NT2/D1 (cell line): Measurements from ENCODE around the gene HIPK3.

Experiments
- SUZ12 ChIP-seq: IDR thresholded peaks from 2 replicates; pipeline ENCODE4 v1.6.1; 2011; ENCODE audit not compliant: insufficient read length, insufficient read depth; ENCODE audit errors: extremely low read depth
- ZNF274 ChIP-seq: IDR thresholded peaks from 2 replicates; pipeline ENCODE4 v1.6.1; 2011; ENCODE audit warnings: mild to moderate bottlenecking, low read depth, low read length

GRCh38 chr11:33323421-33323820 is 66.2 kb downstream of the HIPK3 start:
- no peak for TF ChIP-seq ZNF274
- no peak for TF ChIP-seq SUZ12
